GM23248 (cell line): Measurements from ENCODE around the gene KRTAP9-1.

Experiments
- EZH2 ChIP-seq: fragments of 200-600 bp; sonication (generic); IDR thresholded peaks from 2 replicates; pipeline ENCODE4 v1.6.1; 2018; ENCODE audit warnings: antibody characterized with exemption, mild to moderate bottlenecking; ENCODE audit not compliant: insufficient read depth, poor library complexity, severe bottlenecking
- EZH2phosphoT487 ChIP-seq: fragments of 200-600 bp; sonication (generic); IDR thresholded peaks from 2 replicates; pipeline ENCODE4 v1.6.1; 2018; ENCODE audit warnings: antibody characterized with exemption, moderate library complexity, mild to moderate bottlenecking, low read depth; ENCODE audit not compliant: insufficient read depth

GRCh38 chr17:41163828-41164227, 25.9 kb upstream of the KRTAP9-1 start:
- no peak for TF ChIP-seq EZH2
- no peak for TF ChIP-seq EZH2phosphoT487
